ENCODE measurements around the gene PANK4. TPM values are rescaled to one million over a fixed set of nuclear protein-coding genes. Genes with fewer than 3 reads are reported as not detected.

The PANK4 gene
- polyA plus RNA-seq, 1 experiment = 10.9 TPM

DNA sequence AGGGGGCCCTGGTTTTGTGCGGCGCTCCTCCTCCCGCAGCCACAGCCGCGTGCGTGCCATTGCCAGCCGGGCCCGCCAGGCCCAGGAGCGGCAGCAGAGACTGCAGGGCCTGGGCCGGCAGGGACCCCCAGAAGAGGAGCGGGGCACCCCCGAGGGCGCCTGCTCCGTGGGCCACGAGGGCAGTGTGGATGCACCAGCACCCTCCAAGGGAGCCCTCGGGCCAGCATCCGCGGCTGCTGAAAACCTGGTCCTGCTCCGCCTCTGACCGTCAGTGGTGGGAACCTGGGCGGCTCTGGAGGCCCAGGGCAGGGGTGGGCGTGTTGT lies 21.5 kb downstream of the PANK4 start:
- DNase-seq (ENCODE audit: low read depth, low spot score) = no peak
- POLR2A ChIA-PET = no interaction called here
- TF ChIP-seq, protein P1, sequence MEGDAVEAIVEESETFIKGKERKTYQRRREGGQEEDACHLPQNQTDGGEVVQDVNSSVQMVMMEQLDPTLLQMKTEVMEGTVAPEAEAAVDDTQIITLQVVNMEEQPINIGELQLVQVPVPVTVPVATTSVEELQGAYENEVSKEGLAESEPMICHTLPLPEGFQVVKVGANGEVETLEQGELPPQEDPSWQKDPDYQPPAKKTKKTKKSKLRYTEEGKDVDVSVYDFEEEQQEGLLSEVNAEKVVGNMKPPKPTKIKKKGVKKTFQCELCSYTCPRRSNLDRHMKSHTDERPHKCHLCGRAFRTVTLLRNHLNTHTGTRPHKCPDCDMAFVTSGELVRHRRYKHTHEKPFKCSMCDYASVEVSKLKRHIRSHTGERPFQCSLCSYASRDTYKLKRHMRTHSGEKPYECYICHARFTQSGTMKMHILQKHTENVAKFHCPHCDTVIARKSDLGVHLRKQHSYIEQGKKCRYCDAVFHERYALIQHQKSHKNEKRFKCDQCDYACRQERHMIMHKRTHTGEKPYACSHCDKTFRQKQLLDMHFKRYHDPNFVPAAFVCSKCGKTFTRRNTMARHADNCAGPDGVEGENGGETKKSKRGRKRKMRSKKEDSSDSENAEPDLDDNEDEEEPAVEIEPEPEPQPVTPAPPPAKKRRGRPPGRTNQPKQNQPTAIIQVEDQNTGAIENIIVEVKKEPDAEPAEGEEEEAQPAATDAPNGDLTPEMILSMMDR (IDR thresholded peaks at IDR 0.05; ENCODE audit: low read depth, low read length) = no peak
- Histone ChIP-seq H3K27ac (ENCODE audit: low read depth, low read length) (no peak overlapping the region), H3K9me3 (ENCODE audit: control insufficient read depth, insufficient read depth, low read length) (no peaks in the 10 kb centered on the region; the same call in 1 of the 2 replicates), H3K27me3 (ENCODE audit: control insufficient read depth, insufficient read depth, low read length) (peaks cover 18% of the 10 kb centered on the region), H3K4me3 (ENCODE audit: low read depth, low read length) (no peak overlapping the region)
- CTCF ChIA-PET = no interaction called here

DNA sequence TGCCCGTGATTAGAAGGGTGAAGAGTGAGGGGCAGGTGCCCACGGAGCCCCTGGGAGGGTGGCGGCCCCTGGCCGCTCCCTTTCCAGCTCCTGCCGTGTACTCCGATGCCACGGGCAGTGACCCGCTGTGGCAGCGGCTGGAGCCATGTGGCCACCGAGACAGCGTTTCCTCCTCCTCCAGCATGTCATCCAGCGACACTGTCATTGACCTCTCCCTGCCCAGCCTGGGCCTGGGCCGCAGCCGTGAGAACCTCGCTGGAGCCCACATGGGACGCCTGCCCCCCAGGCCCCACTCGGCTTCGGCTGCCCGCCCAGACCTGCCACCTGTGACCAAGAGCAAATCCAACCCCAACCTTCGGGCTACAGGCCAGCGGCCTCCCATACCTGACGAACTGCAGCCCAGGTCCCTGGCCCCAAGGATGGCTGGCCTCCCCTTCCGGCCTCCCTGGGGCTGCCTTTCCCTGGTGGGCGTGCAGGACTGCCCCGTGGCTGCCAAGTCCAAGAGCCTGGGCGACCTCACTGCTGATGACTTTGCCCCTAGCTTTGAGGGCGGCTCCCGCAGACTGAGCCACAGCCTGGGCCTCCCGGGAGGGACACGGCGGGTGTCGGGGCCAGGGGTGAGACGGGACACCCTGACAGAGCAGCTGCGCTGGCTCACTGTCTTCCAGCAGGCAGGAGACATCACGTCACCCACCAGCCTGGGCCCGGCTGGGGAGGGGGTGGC lies 22.0 kb downstream of the PANK4 start:
- ChIA-PET CTCF (no interaction called here), POLR2A (no interaction called here)
- TF ChIP-seq, protein P1 (IDR thresholded peaks at IDR 0.05; ENCODE audit: low read depth, low read length) = no peak
- H3K27ac ChIP-seq (ENCODE audit: low read depth, low read length) = no peak overlapping the region
- no peaks in the 10 kb centered on the region; the same call in 1 of the 2 replicates for H3K9me3 ChIP-seq (ENCODE audit: control insufficient read depth, insufficient read depth, low read length)
- peaks cover 18% of the 10 kb centered on the region for H3K27me3 ChIP-seq (ENCODE audit: control insufficient read depth, insufficient read depth, low read length)
- no peak overlapping the region for H3K4me3 ChIP-seq (ENCODE audit: low read depth, low read length)
- DNase-seq (ENCODE audit: low read depth, low spot score) = no peak

DNA sequence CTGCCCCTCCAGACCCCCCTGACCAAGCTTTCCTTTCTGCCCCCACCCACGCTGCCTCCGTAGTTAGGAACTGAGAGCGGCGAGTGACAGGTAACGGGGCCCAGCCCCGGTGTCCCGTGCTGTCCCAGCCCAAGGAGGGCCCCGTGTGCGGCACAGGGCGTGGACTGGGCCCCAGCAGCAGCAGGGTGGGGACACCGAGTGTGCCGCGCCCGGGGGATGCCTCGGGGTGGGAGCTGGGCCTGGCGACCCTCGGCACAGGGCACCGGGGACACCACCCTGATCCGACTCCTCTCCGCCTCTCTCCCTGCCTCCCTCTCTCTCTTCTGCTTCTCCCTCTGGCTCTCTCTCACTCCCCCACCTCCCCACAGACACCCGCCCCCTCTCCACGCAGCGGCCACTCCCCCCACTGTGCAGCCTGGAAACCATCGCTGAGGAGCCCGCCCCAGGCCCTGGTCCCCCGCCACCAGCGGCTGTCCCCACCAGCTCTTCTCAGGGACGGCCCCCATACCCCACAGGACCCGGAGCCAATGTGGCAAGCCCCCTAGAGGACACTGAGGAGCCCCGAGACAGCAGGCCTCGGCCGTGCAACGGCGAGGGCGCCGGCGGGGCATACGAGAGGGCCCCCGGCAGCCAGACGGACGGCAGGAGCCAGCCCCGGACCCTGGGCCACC lies 22.7 kb downstream of the PANK4 start:
- TF ChIP-seq, protein P1 (IDR thresholded peaks at IDR 0.05; ENCODE audit: low read depth, low read length) = no peak
- ChIA-PET CTCF (no interaction called here), POLR2A (no interaction called here)
- Histone ChIP-seq H3K27ac (ENCODE audit: low read depth, low read length) (no peak overlapping the region), H3K27me3 (ENCODE audit: control insufficient read depth, insufficient read depth, low read length) (peaks cover 18% of the 10 kb centered on the region), H3K4me3 (ENCODE audit: low read depth, low read length) (no peak overlapping the region), H3K9me3 (ENCODE audit: control insufficient read depth, insufficient read depth, low read length) (no peaks in the 10 kb centered on the region; the same call in 1 of the 2 replicates)
- no peak for DNase-seq (ENCODE audit: low read depth, low spot score)

DNA sequence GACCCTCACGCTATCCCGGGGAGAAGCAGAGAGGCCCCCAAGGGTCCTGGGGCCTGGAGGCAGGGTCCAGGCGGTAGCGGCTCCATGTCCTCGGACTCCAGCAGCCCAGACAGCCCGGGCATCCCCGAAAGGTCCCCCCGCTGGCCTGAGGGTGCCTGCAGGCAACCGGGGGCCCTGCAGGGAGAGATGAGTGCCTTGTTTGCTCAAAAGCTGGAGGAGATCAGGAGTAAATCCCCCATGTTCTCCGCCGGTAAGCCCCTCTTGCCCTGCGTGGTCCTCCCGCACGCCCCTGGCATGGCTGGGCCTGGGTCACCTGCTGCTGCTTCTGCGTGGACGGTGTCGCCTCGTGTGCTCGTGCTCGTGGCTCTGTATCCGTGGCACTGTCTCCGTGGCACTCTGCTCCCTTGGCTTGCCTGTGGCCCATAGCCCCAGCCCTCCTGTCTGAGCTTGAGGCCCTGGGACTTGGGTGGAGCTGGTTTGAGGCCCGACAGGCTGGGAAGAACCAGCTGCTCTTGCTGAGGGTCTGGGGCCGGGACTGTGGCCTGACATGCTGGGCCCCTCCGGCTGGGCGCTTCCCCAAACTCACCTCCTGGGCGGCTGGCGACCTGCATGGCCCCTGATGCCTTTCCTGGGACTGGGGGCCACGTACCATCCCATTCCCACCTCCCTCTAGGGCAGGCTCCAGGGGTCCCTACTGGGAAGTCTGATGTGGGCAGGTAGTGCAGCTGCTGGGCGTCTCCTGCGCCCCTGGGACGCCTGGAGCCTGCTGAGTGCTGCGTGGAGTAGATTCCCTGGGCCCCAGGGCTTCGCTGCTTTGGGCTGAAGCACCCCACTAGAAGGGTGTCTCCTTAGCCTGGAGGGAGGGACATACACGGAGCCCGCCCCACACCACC lies 23.5 kb downstream of the PANK4 start:
- POLR2A ChIA-PET = no interaction called here
- H3K9me3 ChIP-seq (ENCODE audit: control insufficient read depth, insufficient read depth, low read length) = no peaks in the 10 kb centered on the region; the same call in 1 of the 2 replicates
- CTCF ChIA-PET = no interaction called here
- no peak overlapping the region for H3K4me3 ChIP-seq (ENCODE audit: low read depth, low read length)
- peaks cover 18% of the 10 kb centered on the region for H3K27me3 ChIP-seq (ENCODE audit: control insufficient read depth, insufficient read depth, low read length)
- TF ChIP-seq, protein P1 (IDR thresholded peaks at IDR 0.05; ENCODE audit: low read depth, low read length) = no peak
- H3K27ac ChIP-seq (ENCODE audit: low read depth, low read length) = no peak overlapping the region
- no peak for DNase-seq (ENCODE audit: low read depth, low spot score)
